Measurements from ENCODE around the gene PRORP.

DNA sequence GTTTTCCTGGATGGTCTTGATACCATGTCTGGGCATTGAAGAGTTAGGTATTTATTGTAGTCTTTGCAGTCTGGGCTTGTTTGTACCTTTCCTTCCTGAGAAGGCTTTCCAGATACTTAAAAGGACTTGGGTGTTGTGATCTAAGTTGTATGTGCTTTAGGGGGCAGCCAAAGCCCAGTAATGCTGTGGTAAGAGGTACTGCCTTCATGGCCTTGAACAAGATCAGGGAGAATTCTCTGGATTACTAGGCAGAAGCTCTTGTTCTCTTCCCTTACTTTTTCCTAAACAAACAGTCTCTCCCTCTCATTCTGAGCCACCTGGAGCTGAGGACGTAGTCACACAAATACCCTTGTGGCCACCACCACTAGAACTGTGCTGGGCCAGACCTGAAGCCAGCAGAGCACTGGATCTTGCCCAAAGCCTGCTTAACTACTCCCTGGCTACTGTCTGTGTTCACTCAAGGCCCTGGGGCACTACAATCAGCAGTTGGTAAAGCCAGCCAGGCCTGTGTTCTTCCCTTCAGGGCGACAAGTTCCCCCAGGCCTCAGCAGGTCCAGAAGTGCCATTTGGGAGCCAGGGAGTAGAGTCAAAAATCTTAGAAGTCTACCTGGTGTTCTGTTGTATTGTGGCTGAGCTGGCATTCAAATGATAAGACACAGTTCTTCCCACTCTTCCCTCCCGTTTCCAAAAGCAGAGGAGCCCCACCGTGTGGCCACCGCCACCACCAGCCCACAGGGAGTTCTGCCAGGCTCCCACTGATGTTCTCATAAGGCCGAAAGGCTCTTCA is 11.4 kb downstream of the PRORP start:
- no peak for TF ChIP-seq YY1 (IDR thresholded peaks at IDR 0.05; ENCODE audit: insufficient read depth, insufficient read length)
- no peak for TF ChIP-seq SUZ12 (IDR thresholded peaks at IDR 0.05; ENCODE audit: extremely low read depth, insufficient read depth, insufficient read length)
- TF ChIP-seq ZNF274 (IDR thresholded peaks at IDR 0.05; ENCODE audit: low read depth, low read length), result no peak
